Fibroblast of the conjunctiva (primary cell): Measurements from ENCODE around the gene RNF169.
"Not testable (repeated sequence)": the region's sequence is repeated elsewhere in the genome, so short reads cannot be mapped to it uniquely, and the experiment has no call there.

Source experiments
- DNase-seq: peaks from one replicate; pipeline ENCODE4 v3.0.0-alpha.2; 2010; ENCODE audit warnings: low read depth

RNF169 gene

GRCh38 chr11:74824285-74824982 is 75.8 kb downstream of the RNF169 start:
- no peak for DNase-seq

DNA sequence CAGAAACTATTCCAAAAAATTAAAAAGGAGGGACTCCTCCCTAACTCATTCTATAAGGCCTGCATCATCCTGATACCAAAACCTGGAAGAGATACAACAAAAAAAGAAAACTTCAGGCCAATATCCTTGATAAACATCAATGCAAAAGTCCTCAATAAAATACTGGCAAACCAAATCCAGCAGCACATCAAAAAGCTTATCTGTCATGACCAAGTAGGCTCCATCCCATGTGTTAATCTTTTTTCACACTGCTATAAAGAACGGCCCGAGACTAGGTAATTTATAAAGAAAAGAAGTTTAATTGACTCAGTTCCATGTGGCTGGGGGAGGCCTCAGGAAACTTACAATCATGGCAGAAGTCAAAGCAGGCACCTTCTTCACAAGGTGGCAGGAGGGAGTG is 76.9 kb downstream of the RNF169 start:
- DNase-seq: not testable (repeated sequence)

DNA sequence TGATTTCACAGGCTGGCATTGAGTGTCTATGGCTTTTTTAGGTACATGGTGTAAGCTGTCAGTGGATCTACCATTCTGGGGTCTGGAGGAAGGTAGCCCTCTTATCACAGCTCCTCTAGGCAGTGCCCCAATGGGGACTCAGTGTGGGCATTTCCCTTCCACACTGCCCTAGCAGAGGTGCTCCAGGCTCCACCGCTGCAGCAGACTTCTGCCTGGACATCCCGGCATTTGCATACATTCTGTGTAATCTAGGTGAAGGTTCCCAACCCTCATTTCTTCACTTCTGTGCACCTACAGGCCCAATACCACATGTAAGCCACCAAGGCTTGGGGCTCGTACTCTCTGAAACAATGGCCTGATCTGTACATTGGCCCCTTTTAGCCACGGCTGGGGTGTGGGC is 78.3 kb downstream of the RNF169 start:
- no peak for DNase-seq

DNA sequence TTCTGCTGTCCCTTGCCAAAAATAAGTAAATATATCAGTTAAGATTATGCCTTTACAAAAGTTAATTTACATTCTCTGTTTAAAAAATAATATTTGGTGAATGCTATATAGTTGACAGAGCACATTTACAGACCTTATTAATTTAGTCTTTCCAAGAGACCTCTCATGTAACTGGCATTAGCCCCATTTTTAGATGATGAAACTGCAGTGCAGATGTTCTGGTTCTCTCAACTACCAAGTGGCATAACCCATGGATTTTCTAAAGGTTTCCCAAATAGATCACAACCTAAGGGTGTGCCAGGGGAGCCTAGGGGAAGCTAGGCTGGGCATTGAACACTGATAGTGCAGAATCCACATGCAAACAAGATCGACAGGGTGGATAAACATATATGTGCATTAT is 88.5 kb downstream of the RNF169 start:
- no peak for DNase-seq

DNA sequence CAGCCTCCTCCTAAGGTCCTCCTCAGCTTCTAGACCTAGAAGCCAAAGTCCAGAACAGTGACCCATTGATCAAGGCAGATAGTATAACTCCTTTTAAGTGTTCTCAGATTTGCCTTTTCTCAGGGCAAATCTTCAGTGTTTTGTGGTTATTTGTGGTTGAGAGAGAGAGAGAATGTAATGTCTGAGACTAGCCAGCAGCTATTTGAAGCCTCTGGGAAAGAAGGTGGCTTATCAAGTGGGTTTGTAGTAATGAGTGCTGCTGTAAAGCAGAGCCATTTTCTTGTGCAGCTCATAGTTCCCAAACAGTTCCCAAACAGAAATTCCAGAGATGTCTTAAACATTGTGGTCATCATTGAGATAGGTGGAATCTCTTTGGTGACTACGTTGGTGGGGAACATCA is 89.5 kb downstream of the RNF169 start:
- DNase-seq: no peak

DNA sequence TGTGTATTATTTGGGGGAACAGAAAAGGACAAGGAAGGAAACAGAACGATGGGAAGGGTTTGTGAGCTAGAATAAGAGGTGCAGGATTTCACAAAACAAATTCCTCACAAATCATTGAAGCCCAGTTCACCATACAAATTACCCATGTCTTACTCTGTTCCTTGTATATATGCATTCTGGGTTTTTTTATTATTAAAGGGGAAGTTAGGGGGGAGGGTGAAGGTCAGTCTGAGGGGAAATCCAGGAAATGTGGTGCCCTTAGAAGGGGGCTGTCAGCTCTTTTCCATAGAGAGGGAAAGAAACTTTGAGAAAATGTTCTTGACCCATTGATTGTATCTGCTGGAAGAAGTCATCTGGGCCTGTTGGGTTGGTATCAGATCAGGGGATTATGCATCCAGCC is 90.8 kb downstream of the RNF169 start:
- DNase-seq: no peak

DNA sequence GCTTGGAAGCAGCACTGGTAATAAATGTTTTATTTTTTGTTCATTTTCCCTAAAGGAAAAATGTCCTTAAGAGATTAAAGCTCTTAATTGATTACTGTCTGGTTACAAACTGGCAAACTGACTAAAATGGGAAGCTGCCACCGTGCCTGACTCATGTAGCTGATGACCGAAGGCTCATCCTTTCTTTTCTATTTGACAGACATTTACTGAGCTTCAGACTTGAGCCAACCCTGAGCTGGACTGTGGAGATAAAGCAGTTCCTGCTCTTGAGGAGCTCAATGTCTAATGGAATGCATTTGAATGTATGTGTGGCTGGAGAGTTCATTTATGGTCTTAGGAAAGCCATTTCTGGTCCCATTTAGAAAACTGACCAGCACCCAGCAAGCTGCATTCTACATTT is 91.3 kb downstream of the RNF169 start:
- no peak for DNase-seq

- DNase-seq: no peak
These were observed 91.8 kb downstream of the RNF169 start for GRCh38 chr11:74840486-74840885.

DNA sequence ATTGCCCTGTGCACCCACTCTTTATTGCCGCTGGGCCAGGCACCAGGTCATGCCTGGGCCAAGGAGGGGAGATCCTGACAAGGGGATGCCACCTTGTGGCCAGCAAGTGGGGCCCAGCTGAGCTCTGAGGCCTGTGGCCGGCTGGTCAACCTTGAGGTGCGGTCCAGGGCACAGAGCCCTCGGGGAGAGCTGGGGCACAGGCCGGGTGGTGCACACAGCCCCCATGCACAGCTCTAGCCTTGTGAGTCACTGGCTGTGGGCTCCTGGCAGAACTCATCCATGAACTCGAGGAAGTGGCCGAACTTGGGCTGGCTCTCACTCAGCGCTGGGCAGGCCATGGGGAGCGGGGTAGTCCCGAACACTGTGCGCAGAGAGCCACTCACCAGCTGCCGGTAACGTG is 94.3 kb downstream of the RNF169 start:
- no peak for DNase-seq

DNA sequence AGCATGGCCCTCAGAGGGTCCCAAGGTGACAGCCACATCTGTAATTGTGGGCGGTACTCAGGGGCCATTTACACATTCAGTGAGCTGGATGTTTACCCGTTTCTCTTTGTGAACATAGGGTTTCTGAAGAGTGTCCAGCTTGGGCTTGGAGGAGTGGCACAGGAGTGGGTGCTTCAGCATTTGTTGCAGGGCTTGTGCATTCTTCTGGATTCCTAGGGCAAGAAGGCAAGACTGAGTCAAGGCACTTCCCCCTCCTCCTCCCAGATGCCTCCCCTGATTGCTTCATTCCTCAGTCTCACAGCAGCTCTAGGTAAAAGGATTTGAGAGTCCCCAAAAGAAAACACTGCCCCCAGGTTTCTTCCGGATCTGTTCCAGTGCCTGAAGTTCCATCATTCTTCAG is 95.4 kb downstream of the RNF169 start:
- no peak for DNase-seq

DNA sequence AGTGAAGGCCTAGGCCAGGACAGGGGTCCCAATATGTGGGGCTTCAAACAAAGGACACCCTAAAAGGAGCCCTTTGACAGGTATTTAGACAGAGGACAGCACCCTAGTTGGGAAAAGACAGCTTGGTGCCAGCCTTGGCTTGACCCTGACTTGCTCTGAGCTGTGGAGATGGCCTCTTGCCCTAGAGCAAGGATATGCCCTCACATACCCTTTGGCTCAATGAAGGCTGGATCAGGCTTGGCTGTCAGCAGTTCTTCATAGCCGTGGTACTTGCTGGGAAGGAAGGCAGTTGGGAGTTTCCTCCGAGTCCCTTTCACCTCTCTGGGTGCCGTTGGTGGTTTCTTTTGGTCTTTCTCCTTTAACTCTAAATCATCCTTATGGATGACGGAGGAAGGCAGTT is 96.2 kb downstream of the RNF169 start:
- no peak for DNase-seq

- DNase-seq: no peak
These were observed 97.4 kb downstream of the RNF169 start for GRCh38 chr11:74845978-74846517.

- no peak for DNase-seq
These were observed 98.1 kb downstream of the RNF169 start for GRCh38 chr11:74846770-74847169.

DNA sequence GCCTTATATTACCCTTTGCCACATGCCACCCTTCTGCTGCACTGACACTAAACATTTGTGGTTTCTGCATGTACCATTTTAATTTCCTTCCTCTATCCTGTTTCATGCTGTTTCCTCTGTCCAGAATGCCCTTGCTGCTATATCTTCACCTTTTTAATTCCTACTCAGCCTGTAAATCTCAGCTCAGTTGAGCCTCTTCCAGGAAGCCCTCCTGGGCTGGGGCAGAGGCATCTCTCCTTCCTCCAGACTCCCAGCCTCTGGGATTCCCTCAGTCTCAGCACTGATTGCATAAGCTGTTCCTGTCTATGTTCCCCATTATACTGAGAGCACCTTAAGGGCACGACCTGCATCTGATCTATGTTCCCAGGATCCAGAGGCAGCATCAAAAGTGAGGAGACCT is 98.7 kb downstream of the RNF169 start:
- DNase-seq: no peak

DNA sequence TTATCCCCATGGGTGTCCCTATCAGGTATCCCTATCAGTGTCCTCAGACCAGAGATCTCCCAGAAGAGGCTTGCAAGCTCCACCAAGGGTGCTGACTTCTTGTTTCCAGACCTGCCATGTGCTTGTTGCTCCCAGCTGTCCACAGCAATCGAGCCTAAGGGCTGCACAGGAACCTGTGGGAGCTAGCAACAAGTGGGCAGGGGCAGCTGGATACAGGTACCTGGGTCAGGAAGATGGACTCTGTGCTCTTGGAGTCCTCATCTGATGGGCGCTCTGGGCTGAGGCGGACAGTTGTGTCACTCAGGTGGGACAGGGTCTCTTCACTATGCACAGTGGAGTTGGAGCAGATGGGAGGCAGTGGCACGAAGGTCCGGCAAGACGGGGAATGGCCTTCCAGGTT is 99.2 kb downstream of the RNF169 start:
- DNase-seq: no peak

GRCh38 chr11:74849525-74850391 is 101.1 kb downstream of the RNF169 start:
- DNase-seq: peak; percentile 38

DNA sequence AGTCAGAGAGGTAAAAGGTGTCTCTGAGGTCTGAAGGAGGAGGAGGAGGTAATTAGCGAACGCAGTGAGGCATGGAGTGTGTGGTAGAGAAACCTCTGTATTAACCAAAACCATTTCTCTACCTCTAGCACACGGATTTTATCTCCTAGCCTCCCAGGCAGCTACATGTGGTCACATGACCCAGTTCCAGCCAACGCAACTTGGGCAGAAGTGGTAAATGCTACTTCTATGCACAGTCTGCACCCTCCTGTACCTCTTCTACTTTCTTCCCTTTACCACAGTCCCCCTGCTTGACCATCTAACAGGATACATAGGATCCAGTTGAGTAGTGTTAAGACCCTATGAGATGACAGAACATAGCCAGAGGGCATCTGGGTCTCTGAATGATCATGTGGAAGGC is 104.6 kb downstream of the RNF169 start:
- no peak for DNase-seq

DNA sequence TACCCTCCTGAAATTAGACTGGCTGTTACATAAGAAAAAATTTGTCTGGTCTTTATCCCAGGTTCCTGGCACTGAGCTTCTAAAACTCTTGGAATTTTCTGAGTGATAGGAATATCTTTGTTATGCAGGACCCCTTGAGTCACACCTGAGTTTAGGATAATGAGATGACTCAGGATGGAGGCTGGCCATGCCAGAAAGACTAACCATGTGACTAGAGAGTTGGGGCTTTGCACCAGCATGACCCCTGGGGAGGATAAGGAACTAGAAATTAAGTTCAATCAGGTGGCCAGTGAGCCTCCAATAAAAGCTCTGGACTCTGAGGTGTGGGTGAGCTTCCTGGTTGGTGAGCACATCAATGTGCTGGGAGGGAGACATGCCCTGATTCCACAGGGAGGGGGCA is 112.1 kb downstream of the RNF169 start:
- no peak for DNase-seq

GRCh38 chr11:74863410-74863809 is 114.8 kb downstream of the RNF169 start:
- DNase-seq: no peak

DNA sequence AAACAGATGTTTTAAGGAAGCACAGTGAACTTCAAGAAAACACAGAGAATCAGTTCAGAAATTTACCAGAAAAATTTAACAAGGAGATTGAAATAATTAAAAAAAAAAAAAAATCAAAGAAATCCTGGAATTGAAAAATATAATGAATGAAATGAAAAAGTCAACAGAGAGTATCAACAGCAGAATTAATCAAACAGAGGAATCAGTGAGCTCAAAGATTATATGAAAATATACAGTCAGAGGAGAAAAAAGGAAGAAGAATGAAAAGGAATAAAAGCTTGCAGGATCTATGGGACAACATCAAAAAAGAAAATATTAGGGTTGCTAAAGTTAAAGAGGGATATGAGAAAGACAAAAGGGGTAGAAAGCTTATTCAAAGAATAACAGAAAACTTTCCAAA is 117.9 kb downstream of the RNF169 start:
- no peak for DNase-seq

DNA sequence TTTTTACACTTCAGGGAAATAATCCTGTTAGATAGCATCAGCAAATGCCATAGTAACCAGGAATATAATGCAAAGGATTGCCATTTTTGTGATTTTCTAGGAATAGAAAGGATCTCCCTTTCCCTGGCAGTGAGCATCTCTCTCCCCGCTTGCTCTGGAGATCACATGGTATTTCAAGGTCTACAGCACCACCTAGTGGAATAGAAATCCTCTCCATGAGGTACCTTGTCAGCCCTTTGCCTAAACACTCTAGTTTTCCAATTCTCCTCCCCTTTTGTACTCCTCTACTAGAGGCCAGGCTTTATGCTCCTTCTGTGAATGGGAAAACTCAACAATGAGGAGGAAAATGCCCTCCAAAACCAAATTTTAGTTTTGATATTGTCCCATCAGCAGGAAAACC is 121.8 kb downstream of the RNF169 start:
- peak; percentile 30 for DNase-seq

- no peak for DNase-seq
These were observed 122.4 kb downstream of the RNF169 start for GRCh38 chr11:74871037-74871436.

DNA sequence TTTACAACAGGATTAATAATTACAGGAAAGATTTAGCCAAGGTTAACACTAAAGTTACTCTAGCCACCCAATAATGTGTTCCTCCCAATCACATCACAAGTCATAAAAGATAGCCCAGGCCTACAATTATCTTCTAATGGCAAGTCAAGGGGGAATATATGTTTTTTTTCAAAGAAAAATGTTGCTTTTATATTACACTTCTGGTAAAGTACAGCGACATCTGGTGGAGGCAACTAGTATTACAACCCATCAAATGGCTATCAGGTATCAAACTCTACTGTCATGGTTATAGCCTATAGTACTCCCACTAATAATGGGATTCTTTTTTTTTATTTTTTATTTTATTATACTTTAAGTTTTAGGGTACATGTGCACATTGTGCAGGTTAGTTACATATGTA is 128.5 kb downstream of the RNF169 start:
- no peak for DNase-seq
